GM19395 (cell line): ENCODE measurements around the gene RNF123.

Experiments used
- ATAC-seq: cut with Tn5 transposase; IDR thresholded peaks from one replicate; pipeline ENCODE4 v1.9.1; 2021; ENCODE audit warnings: mild to moderate bottlenecking, moderate library complexity; ENCODE audit not compliant: unreplicated experiment

Gene RNF123

GRCh38 chr3:49657208-49657915 lies 32.0 kb upstream of the RNF123 start:
- ATAC-seq = no peak

- ATAC-seq = no peak
These were observed 30.6 kb upstream of the RNF123 start for GRCh38 chr3:49658711-49659110.

- no peak for ATAC-seq
These were observed 29.6 kb upstream of the RNF123 start for GRCh38 chr3:49659756-49660155.

GRCh38 chr3:49661281-49661680 lies 28.1 kb upstream of the RNF123 start:
- no peak for ATAC-seq

GRCh38 chr3:49662021-49662420 lies 27.3 kb upstream of the RNF123 start:
- no peak for ATAC-seq

GRCh38 chr3:49662720-49663413 lies 26.5 kb upstream of the RNF123 start:
- ATAC-seq = no peak

GRCh38 chr3:49663831-49664230 lies 25.5 kb upstream of the RNF123 start:
- no peak for ATAC-seq

- no peak for ATAC-seq
These were observed 25.1 kb upstream of the RNF123 start for GRCh38 chr3:49664300-49664699.

- no peak for ATAC-seq
These were observed 23.4 kb upstream of the RNF123 start for GRCh38 chr3:49665822-49666519.

- no peak for ATAC-seq
These were observed 22.8 kb upstream of the RNF123 start for GRCh38 chr3:49666592-49666991.

GRCh38 chr3:49667701-49668413 lies 21.5 kb upstream of the RNF123 start:
- ATAC-seq = no peak

GRCh38 chr3:49668414-49668797 lies 21.0 kb upstream of the RNF123 start:
- ATAC-seq = no peak

- ATAC-seq = no peak
These were observed 20.5 kb upstream of the RNF123 start for GRCh38 chr3:49668861-49669260.

GRCh38 chr3:49669352-49669751 lies 20.0 kb upstream of the RNF123 start:
- ATAC-seq = no peak

- ATAC-seq = no peak
These were observed 18.4 kb upstream of the RNF123 start for GRCh38 chr3:49670940-49671290.

GRCh38 chr3:49671291-49672288 lies 17.8 kb upstream of the RNF123 start:
- no peak for ATAC-seq

GRCh38 chr3:49673121-49673714 lies 16.1 kb upstream of the RNF123 start:
- no peak for ATAC-seq

- peak; percentile 84 for ATAC-seq
These were observed 15.5 kb upstream of the RNF123 start, which contains the start of gene APEH for GRCh38 chr3:49673715-49674496. TSS of gene APEH (plus strand) at chr3:49674351. CDS start at chr3:49674402, 51 bp downstream.

GRCh38 chr3:49674497-49674983 lies 14.8 kb upstream of the RNF123 start:
- peak; percentile 36 for ATAC-seq
